Erythroblast (primary cell): ENCODE data around the gene PPP1R13B.

ENCODE experiments used
- GATA1 ChIP-seq: IDR thresholded peaks from 2 replicates; pipeline ENCODE4 v1.6.1; 2011; ENCODE audit warnings: low read depth, mild to moderate bottlenecking, control low read depth, low read length, moderate library complexity
- POLR2A ChIP-seq: IDR thresholded peaks from 2 replicates; pipeline ENCODE4 v1.6.1; 2011; ENCODE audit warnings: mild to moderate bottlenecking, low read length

DNA sequence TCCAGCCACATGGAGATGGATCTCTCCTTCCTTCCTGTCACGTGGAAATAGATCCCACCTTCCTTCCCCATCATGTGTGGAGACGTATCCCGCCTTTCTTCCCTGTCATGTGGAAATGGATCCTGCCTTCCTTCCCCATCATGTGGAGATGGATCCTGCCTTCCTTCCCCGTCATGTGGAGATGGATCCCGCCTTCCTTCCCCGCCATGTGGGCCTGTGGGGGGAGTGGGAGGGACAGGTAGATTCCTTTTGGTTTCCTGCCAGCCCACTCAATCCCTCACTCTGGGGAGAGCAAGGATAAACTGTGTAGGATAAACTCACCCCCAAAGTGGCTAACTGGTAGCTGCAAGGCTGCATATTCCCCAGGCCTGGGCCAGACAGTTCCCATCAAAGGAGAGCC, 49.2 kb upstream of the PPP1R13B start:
- TF ChIP-seq POLR2A (no peak), GATA1 (no peak)
